ENCODE results near the gene NXF1. TPM values are rescaled to one million over a fixed set of nuclear protein-coding genes. Genes with fewer than 3 reads are reported as not detected.

Gene NXF1
- polyA plus RNA-seq, 1 donor, result 64.5 TPM

Other genes with a start within 250 kb of the NXF1 start
- 3,650 TPM for gene EEF1G, start 231.5 kb downstream of the NXF1 start, polyA plus RNA-seq (ENCODE audit: insufficient read length)
- gene TUT1, start 213.9 kb downstream of the NXF1 start, polyA plus RNA-seq (ENCODE audit: insufficient read length), result 11.2 TPM
- gene MTA2, start 203.6 kb downstream of the NXF1 start, polyA plus RNA-seq (ENCODE audit: insufficient read length), result 38.7 TPM
- gene EML3, start 192.7 kb downstream of the NXF1 start, polyA plus RNA-seq (ENCODE audit: insufficient read length), result 15.3 TPM
- 1.4 TPM for gene ROM1, start 192.2 kb downstream of the NXF1 start, polyA plus RNA-seq (ENCODE audit: insufficient read length)
- gene B3GAT3, start 183.5 kb downstream of the NXF1 start, polyA plus RNA-seq (ENCODE audit: insufficient read length), result 21.9 TPM
- gene GANAB, start 158.8 kb downstream of the NXF1 start, polyA plus RNA-seq (ENCODE audit: insufficient read length), result 142 TPM
- gene INTS5, start 152.1 kb downstream of the NXF1 start, polyA plus RNA-seq (ENCODE audit: insufficient read length), result 10.9 TPM
- 29.4 TPM for gene C11orf98, start 140.2 kb downstream of the NXF1 start, polyA plus RNA-seq (ENCODE audit: insufficient read length)
- 2.8 TPM for gene CSKMT, start 140.1 kb downstream of the NXF1 start, polyA plus RNA-seq (ENCODE audit: insufficient read length)
- gene UQCC3, start 133.8 kb downstream of the NXF1 start, polyA plus RNA-seq (ENCODE audit: insufficient read length), result 5.5 TPM
- gene LBHD1, start 133.2 kb downstream of the NXF1 start, polyA plus RNA-seq (ENCODE audit: insufficient read length), result 5.8 TPM
- gene UBXN1, start 126.4 kb downstream of the NXF1 start, polyA plus RNA-seq (ENCODE audit: insufficient read length), result 145 TPM
- gene LRRN4CL, start 115.9 kb downstream of the NXF1 start, polyA plus RNA-seq (ENCODE audit: insufficient read length), result 18.8 TPM
- gene BSCL2, start 98.0 kb downstream of the NXF1 start, polyA plus RNA-seq (ENCODE audit: insufficient read length), result 16.5 TPM
- 0.68 TPM for gene GNG3, start 97.8 kb downstream of the NXF1 start, polyA plus RNA-seq (ENCODE audit: insufficient read length)
- gene HNRNPUL2, start 78.0 kb downstream of the NXF1 start, polyA plus RNA-seq (ENCODE audit: insufficient read length), result 41.3 TPM
- gene TTC9C, start 77.0 kb downstream of the NXF1 start, polyA plus RNA-seq (ENCODE audit: insufficient read length), result 28.2 TPM
- gene ZBTB3, start 51.3 kb downstream of the NXF1 start, polyA plus RNA-seq (ENCODE audit: insufficient read length), result 4.1 TPM
- gene POLR2G, start 43.9 kb downstream of the NXF1 start, polyA plus RNA-seq (ENCODE audit: insufficient read length), result 83.2 TPM
- gene TAF6L, start 34.0 kb downstream of the NXF1 start, polyA plus RNA-seq (ENCODE audit: insufficient read length), result 17.0 TPM
- gene TMEM179B, start 18.0 kb downstream of the NXF1 start, polyA plus RNA-seq (ENCODE audit: insufficient read length), result 27.2 TPM
- 15.5 TPM for gene TMEM223, start 13.4 kb downstream of the NXF1 start, polyA plus RNA-seq (ENCODE audit: insufficient read length)
- gene STX5, start 26.6 kb upstream of the NXF1 start, polyA plus RNA-seq (ENCODE audit: insufficient read length), result 32.0 TPM
- gene TEX54, start 27.4 kb upstream of the NXF1 start, polyA plus RNA-seq (ENCODE audit: insufficient read length), result not detected
- gene WDR74, start 34.1 kb upstream of the NXF1 start, polyA plus RNA-seq (ENCODE audit: insufficient read length), result 33.1 TPM
- 29.9 TPM for gene SLC3A2, start 75.5 kb upstream of the NXF1 start, polyA plus RNA-seq (ENCODE audit: insufficient read length)
- 0.09 TPM for gene CHRM1, start 115.9 kb upstream of the NXF1 start, polyA plus RNA-seq (ENCODE audit: insufficient read length)
- not detected for gene SLC22A6, start 179.5 kb upstream of the NXF1 start, polyA plus RNA-seq (ENCODE audit: insufficient read length)
- gene SLC22A8, start 210.4 kb upstream of the NXF1 start, polyA plus RNA-seq (ENCODE audit: insufficient read length), result not detected